A549 (cell line): Measurements from ENCODE around the gene BAG5.
A peak's percentile ranks its signal among the peaks of the same experiment; 100 is the strongest.

ENCODE experiments used
- CBX2 ChIP-seq: fragments of 200-600 bp; sonication (generic); IDR thresholded peaks from 2 replicates; pipeline ENCODE4 v1.6.1; 2016; ENCODE audit warnings: low read depth, mild to moderate bottlenecking, borderline replicate concordance
- CTCF ChIP-seq: fragments of >200 bp; sonication (Bioruptor Twin); formaldehyde crosslinking; IDR thresholded peaks from 3 replicates; pipeline ENCODE4 v1.5.1; 2016
- E2F6 ChIP-seq: IDR thresholded peaks from 2 replicates; pipeline ENCODE4 v1.6.1; 2012; ENCODE audit warnings: low read depth, borderline replicate concordance
- FOSL2 ChIP-seq, 2 experiments: fragments of 450-650 bp in 1 of 2; fragments of >200 bp in 1 of 2; sonication (Bioruptor Twin) in 1 of 2; formaldehyde crosslinking; IDR thresholded peaks; 2 replicates each; pipeline versions ENCODE4 v1.5.0 to v1.6.1; 2016 to 2020; ENCODE audit warnings: mild to moderate bottlenecking in 1 of 2, moderate library complexity in 1 of 2
- HOXA7 ChIP-seq: fragments of 250-450 bp; sonication (Bioruptor Pico); IDR thresholded peaks from 2 replicates; pipeline ENCODE4 v1.5.0; 2020; ENCODE audit warnings: mild to moderate bottlenecking, moderate library complexity
- PBX3 ChIP-seq: IDR thresholded peaks from 2 replicates; pipeline ENCODE4 v1.6.1; 2012
- POLR2A ChIP-seq: IDR thresholded peaks from 2 replicates; pipeline ENCODE4 v1.6.1; 2012; ENCODE audit warnings: mild to moderate bottlenecking, low read length

- peak; percentile 57; the same call in 2 of the 3 replicates for TF ChIP-seq CTCF
- no peak for TF ChIP-seq PBX3
- peak; percentile 19; the same call in 1 of the 2 replicates for TF ChIP-seq POLR2A
- TF ChIP-seq E2F6: peak; percentile 77
- no peak for TF ChIP-seq FOSL2 (IDR thresholded peaks at IDR 0.05)
- no peak for TF ChIP-seq FOSL2 (CRISPR knock-in tag; IDR thresholded peaks at IDR 0.05)
- no peak for TF ChIP-seq HOXA7 (CRISPR knock-in tag)
- no peak for TF ChIP-seq CBX2
Observed at GRCh38 chr14:103520657-103521437, 41.6 kb downstream of the BAG5 start.
